ENCODE measurements around the gene PRR14L. TPM values are rescaled to one million over a fixed set of nuclear protein-coding genes. Genes with fewer than 3 reads are reported as not detected.

Gene PRR14L
- total and polyA plus RNA-seq, 5 donors from 2014 or later, result 12.0 to 48.1 (median 21.8) TPM

- Histone ChIP-seq H3K4me1 (ENCODE audit: control insufficient read depth, insufficient read depth, low read length, poor library complexity, severe bottlenecking) (peaks cover 11% of the 10 kb centered on the region), H3K27me3 (ENCODE audit: control insufficient read depth, insufficient read depth, low read length) (no peaks in the 10 kb centered on the region), H3K36me3 (ENCODE audit: control insufficient read depth, insufficient read depth, low read length) (peaks cover 25% of the 10 kb centered on the region), H3K4me3 (ENCODE audit: low read depth, low read length) (no peak overlapping the region), H3K9me3 (ENCODE audit: control insufficient read depth in 2 of 2, low read length in 2 of 2) (no peaks in the 10 kb centered on the region), H3K27ac (ENCODE audit: insufficient read depth, low read length, poor library complexity, severe bottlenecking) (no peak overlapping the region)
- peaks cover 26 to 67% (median 43%) of the 10 kb centered on the region in 4 donors for H3K4me1 Mint-ChIP-seq
- H3K27ac Mint-ChIP-seq, result peak overlapping the region in 2 of 3 donors; percentile 43 to 91
- ATAC-seq (ENCODE audit: low read depth in 2 of 2) (no peak), DNase-seq (no peak)
- no peaks in the 10 kb centered on the region for H3K27me3 Mint-ChIP-seq
- no peak overlapping the region for H3K4me3 Mint-ChIP-seq
- peaks cover 27% of the 10 kb centered on the region for H3K36me3 Mint-ChIP-seq
- H3K9me3 Mint-ChIP-seq, result no peaks in the 10 kb centered on the region
These were observed 10.1 kb downstream of the PRR14L start for GRCh38 chr22:31739795-31740201.

DNA sequence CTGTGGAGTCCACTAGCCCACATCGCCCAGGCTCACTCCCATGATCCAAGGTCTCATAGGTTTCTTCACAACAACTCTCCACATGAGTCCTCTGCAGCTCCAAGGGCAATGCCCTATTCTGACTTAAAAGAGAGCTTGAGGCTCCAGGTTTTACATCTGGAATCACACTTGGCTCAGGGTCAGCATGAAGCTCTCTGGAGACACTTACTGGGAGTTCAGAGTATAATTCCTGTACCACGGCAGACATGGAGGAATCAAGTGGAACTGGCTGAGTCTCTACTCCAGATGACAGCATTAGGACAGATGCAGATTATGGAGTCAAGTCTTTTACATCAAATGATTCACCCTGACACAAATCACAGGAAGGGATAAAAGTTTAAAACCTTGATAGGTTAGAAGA, 11.4 kb downstream of the PRR14L start:
- H3K36me3 Mint-ChIP-seq, result peaks cover 33% of the 10 kb centered on the region
- Histone ChIP-seq H3K27me3 (ENCODE audit: control insufficient read depth, insufficient read depth, low read length) (no peaks in the 10 kb centered on the region), H3K9me3 (ENCODE audit: control insufficient read depth in 2 of 2, low read length in 2 of 2) (no peaks in the 10 kb centered on the region), H3K4me3 (ENCODE audit: low read depth, low read length) (no peak overlapping the region), H3K36me3 (ENCODE audit: control insufficient read depth, insufficient read depth, low read length) (peaks cover 22% of the 10 kb centered on the region), H3K4me1 (ENCODE audit: control insufficient read depth, insufficient read depth, low read length, poor library complexity, severe bottlenecking) (peaks cover 11% of the 10 kb centered on the region), H3K27ac (ENCODE audit: insufficient read depth, low read length, poor library complexity, severe bottlenecking) (no peak overlapping the region)
- H3K4me1 Mint-ChIP-seq, result peaks cover 21 to 71% (median 47%) of the 10 kb centered on the region in 4 donors
- H3K27me3 Mint-ChIP-seq, result no peaks in the 10 kb centered on the region
- ATAC-seq (ENCODE audit: low read depth in 2 of 2) (no peak), DNase-seq (no peak)
- H3K9me3 Mint-ChIP-seq, result no peaks in the 10 kb centered on the region
- peak overlapping the region; percentile 50 to 94 (median 91) for H3K27ac Mint-ChIP-seq
- peak overlapping the region in 2 of 4 donors; percentile 54 to 79 for H3K4me3 Mint-ChIP-seq

- Mint-ChIP-seq H3K27ac (peak overlapping the region; percentile 50 to 94 (median 91)), H3K4me3 (peak overlapping the region; percentile 28 to 79 (median 42)), H3K4me1 (peaks cover 21 to 74% (median 48%) of the 10 kb centered on the region in 4 donors), H3K9me3 (no peaks in the 10 kb centered on the region), H3K27me3 (no peaks in the 10 kb centered on the region), H3K36me3 (peaks cover 35% of the 10 kb centered on the region)
- ATAC-seq (ENCODE audit: low read depth in 2 of 2) (peak; percentile 46 to 83), DNase-seq (peak in 2 of 3 donors; percentile 34 to 66)
- no peak overlapping the region for H3K4me3 ChIP-seq (ENCODE audit: low read depth, low read length)
- no peaks in the 10 kb centered on the region for H3K27me3 ChIP-seq (ENCODE audit: control insufficient read depth, insufficient read depth, low read length)
- no peaks in the 10 kb centered on the region for H3K9me3 ChIP-seq (ENCODE audit: control insufficient read depth in 2 of 2, low read length in 2 of 2)
- H3K4me1 ChIP-seq (ENCODE audit: control insufficient read depth, insufficient read depth, low read length, poor library complexity, severe bottlenecking), result peaks cover 11% of the 10 kb centered on the region
- no peak overlapping the region for H3K27ac ChIP-seq (ENCODE audit: insufficient read depth, low read length, poor library complexity, severe bottlenecking)
- peaks cover 21% of the 10 kb centered on the region for H3K36me3 ChIP-seq (ENCODE audit: control insufficient read depth, insufficient read depth, low read length)
These were observed 12.0 kb downstream of the PRR14L start for GRCh38 chr22:31737932-31738331.

DNA sequence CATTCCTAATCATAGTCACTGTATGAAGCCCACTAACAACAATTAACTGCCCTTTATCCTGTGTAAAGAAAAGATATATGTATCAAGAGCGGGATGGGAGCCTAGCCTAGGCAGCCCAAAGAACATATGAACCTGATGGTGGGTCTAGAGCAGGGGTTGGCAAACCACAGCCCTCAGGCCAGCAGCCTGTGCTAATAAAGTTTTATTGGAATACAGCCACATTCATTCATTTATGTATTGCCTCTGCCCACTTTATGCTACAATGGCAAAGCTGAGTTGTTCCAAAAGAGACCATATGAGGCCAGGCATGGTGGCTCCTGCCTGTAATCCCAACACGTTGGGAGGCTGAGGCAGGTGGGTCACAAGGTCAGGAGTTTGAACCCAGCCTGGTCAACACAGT, 13.5 kb downstream of the PRR14L start:
- no peak overlapping the region for H3K4me3 Mint-ChIP-seq
- Histone ChIP-seq H3K36me3 (ENCODE audit: control insufficient read depth, insufficient read depth, low read length) (peaks cover 16% of the 10 kb centered on the region), H3K27ac (ENCODE audit: insufficient read depth, low read length, poor library complexity, severe bottlenecking) (no peak overlapping the region), H3K9me3 (ENCODE audit: control insufficient read depth in 2 of 2, low read length in 2 of 2) (no peaks in the 10 kb centered on the region), H3K4me3 (ENCODE audit: low read depth, low read length) (no peak overlapping the region), H3K27me3 (ENCODE audit: control insufficient read depth, insufficient read depth, low read length) (no peaks in the 10 kb centered on the region), H3K4me1 (ENCODE audit: control insufficient read depth, insufficient read depth, low read length, poor library complexity, severe bottlenecking) (peaks cover 11% of the 10 kb centered on the region)
- no peaks in the 10 kb centered on the region for H3K9me3 Mint-ChIP-seq
- H3K36me3 Mint-ChIP-seq, result peaks cover 26% of the 10 kb centered on the region
- ATAC-seq (ENCODE audit: low read depth in 2 of 2) (no peak), DNase-seq (no peak)
- H3K27ac Mint-ChIP-seq, result peak overlapping the region in 2 of 3 donors; percentile 56 to 94
- peaks cover 23 to 67% (median 50%) of the 10 kb centered on the region in 4 donors for H3K4me1 Mint-ChIP-seq
- H3K27me3 Mint-ChIP-seq, result no peaks in the 10 kb centered on the region

DNA sequence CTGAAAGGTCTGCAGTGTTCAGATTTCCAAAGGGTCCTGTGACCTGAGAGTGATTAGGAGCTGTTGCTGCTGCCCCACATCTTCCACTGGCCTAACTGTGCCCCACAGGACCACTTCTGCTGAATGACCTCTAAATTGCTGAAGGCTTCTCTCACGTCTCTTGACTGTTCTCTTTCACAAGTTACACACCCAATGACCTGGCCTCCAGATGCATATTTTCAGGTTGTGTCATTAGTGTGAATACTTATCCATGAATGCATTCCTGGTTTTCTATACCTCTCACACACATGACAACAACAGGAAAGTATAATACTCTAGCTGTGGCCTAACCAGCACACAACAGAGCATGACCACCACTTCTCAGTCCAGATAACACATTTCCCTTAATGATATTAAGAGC, 15.4 kb downstream of the PRR14L start:
- no peak for ATAC-seq (ENCODE audit: low read depth in 2 of 2)
- H3K4me3 Mint-ChIP-seq, result no peak overlapping the region

DNA sequence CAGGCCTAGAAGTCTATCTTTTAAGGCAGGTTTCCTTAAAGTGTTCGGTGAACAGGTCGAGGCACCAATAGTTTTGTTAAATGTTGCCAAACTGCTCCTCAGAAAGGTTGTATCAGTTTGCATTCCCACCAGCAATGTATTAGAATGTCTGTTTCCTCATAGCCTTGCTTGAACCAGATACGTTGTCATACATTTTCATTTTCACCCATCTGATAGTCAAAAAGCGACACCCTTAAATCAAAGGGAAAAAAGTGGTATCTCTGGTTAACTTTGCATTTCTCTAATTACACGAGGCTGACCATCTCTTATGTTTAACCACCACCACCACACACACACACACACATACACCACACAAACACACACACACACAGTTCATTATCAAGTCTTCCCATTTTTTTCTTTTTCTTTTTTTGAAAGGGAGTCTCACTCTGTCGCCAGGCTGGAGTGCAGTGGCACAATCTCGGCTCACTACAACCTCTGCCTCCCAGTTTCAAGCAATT, 16.3 kb downstream of the PRR14L start:
- H3K9me3 ChIP-seq (ENCODE audit: control insufficient read depth in 2 of 2, low read length in 2 of 2), result no peaks in the 10 kb centered on the region
- no peaks in the 10 kb centered on the region for H3K27me3 ChIP-seq (ENCODE audit: control insufficient read depth, insufficient read depth, low read length)
- no peak overlapping the region for H3K27ac ChIP-seq (ENCODE audit: insufficient read depth, low read length, poor library complexity, severe bottlenecking)
- peaks cover 23% of the 10 kb centered on the region for H3K36me3 Mint-ChIP-seq
- H3K4me1 ChIP-seq (ENCODE audit: control insufficient read depth, insufficient read depth, low read length, poor library complexity, severe bottlenecking), result peaks cover 11% of the 10 kb centered on the region
- no peak overlapping the region for H3K4me3 ChIP-seq (ENCODE audit: low read depth, low read length)
- H3K9me3 Mint-ChIP-seq, result no peaks in the 10 kb centered on the region
- H3K4me1 Mint-ChIP-seq, result peaks cover 17 to 48% (median 36%) of the 10 kb centered on the region in 4 donors
- no peaks in the 10 kb centered on the region for H3K27me3 Mint-ChIP-seq
- no peak for DNase-seq
- ATAC-seq (ENCODE audit: low read depth in 2 of 2), result no peak
- peak overlapping the region; percentile 45 to 75 (median 65) for H3K27ac Mint-ChIP-seq
- H3K4me3 Mint-ChIP-seq, result no peak overlapping the region
- peaks cover 6% of the 10 kb centered on the region for H3K36me3 ChIP-seq (ENCODE audit: control insufficient read depth, insufficient read depth, low read length)

More for the DNA sequence above, 15.4 kb downstream of the PRR14L start:
- peak overlapping the region in 1 of 3 donors; percentile 46 for H3K27ac Mint-ChIP-seq
- no peak overlapping the region for H3K4me3 ChIP-seq (ENCODE audit: low read depth, low read length)
- H3K27me3 Mint-ChIP-seq, result no peaks in the 10 kb centered on the region
- peaks cover 11% of the 10 kb centered on the region for H3K4me1 ChIP-seq (ENCODE audit: control insufficient read depth, insufficient read depth, low read length, poor library complexity, severe bottlenecking)
- H3K36me3 Mint-ChIP-seq, result peaks cover 23% of the 10 kb centered on the region
- no peak for DNase-seq
- no peaks in the 10 kb centered on the region for H3K9me3 ChIP-seq (ENCODE audit: control insufficient read depth in 2 of 2, low read length in 2 of 2)
- H3K9me3 Mint-ChIP-seq, result no peaks in the 10 kb centered on the region
- peaks cover 11% of the 10 kb centered on the region for H3K36me3 ChIP-seq (ENCODE audit: control insufficient read depth, insufficient read depth, low read length)
- H3K27ac ChIP-seq (ENCODE audit: insufficient read depth, low read length, poor library complexity, severe bottlenecking), result no peak overlapping the region
- H3K4me1 Mint-ChIP-seq, result peaks cover 22 to 57% (median 41%) of the 10 kb centered on the region in 4 donors
- H3K27me3 ChIP-seq (ENCODE audit: control insufficient read depth, insufficient read depth, low read length), result no peaks in the 10 kb centered on the region

DNA sequence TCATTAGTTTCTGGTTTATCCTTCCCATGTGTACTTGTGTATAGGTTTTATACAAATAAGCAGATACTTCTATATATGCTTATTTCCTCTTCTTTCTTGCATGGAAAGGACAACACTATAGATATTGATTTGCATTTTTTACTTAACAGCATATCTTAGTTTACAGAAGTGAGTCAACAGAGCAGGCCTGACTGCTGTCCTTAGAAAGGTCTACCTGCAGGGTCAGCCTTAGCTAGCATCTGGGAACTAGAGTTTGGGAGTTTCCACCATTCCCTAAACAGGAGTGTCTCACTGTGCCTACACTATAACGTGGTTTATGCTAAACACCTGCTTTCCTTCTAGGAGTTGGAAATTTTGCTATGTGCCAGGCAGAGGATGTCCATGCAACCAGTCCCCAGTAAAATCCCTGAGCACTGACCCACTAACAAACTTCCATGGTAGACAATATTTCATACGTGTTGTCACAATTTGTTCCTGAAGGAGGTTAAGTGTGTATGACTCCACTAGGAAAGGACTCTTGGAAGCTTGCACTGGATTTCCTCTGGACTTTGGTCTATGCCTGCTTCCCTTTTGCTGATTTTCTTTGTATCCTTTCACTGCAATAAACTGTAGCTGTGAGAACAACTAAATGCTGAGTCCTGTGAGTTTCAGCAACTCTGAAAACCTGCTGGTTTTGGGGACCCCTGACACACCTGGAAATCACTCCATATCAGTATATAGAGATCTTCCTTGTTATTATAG, 17.7 kb downstream of the PRR14L start:
- ATAC-seq (ENCODE audit: low read depth in 2 of 2) (no peak), DNase-seq (no peak)
- no peak overlapping the region for H3K27ac ChIP-seq (ENCODE audit: insufficient read depth, low read length, poor library complexity, severe bottlenecking)
- H3K4me3 ChIP-seq (ENCODE audit: low read depth, low read length), result no peak overlapping the region
- H3K9me3 Mint-ChIP-seq, result no peaks in the 10 kb centered on the region
- no peaks in the 10 kb centered on the region for H3K4me1 ChIP-seq (ENCODE audit: control insufficient read depth, insufficient read depth, low read length, poor library complexity, severe bottlenecking)
- peaks cover 7 to 38% (median 25%) of the 10 kb centered on the region in 4 donors for H3K4me1 Mint-ChIP-seq
- H3K27me3 Mint-ChIP-seq, result no peaks in the 10 kb centered on the region
- H3K36me3 ChIP-seq (ENCODE audit: control insufficient read depth, insufficient read depth, low read length), result no peaks in the 10 kb centered on the region
- no peak overlapping the region for H3K4me3 Mint-ChIP-seq
- no peaks in the 10 kb centered on the region for H3K27me3 ChIP-seq (ENCODE audit: control insufficient read depth, insufficient read depth, low read length)
- H3K36me3 Mint-ChIP-seq, result peaks cover 13% of the 10 kb centered on the region
- H3K9me3 ChIP-seq (ENCODE audit: control insufficient read depth in 2 of 2, low read length in 2 of 2), result no peaks in the 10 kb centered on the region
- H3K27ac Mint-ChIP-seq, result peak overlapping the region in 2 of 3 donors; percentile 32 to 47

- Histone ChIP-seq H3K27ac (ENCODE audit: insufficient read depth, low read length, poor library complexity, severe bottlenecking) (no peak overlapping the region), H3K4me1 (ENCODE audit: control insufficient read depth, insufficient read depth, low read length, poor library complexity, severe bottlenecking) (no peaks in the 10 kb centered on the region), H3K9me3 (ENCODE audit: control insufficient read depth in 2 of 2, low read length in 2 of 2) (no peaks in the 10 kb centered on the region), H3K27me3 (ENCODE audit: control insufficient read depth, insufficient read depth, low read length) (no peaks in the 10 kb centered on the region), H3K36me3 (ENCODE audit: control insufficient read depth, insufficient read depth, low read length) (no peaks in the 10 kb centered on the region), H3K4me3 (ENCODE audit: low read depth, low read length) (no peak overlapping the region)
- DNase-seq (no peak), ATAC-seq (ENCODE audit: low read depth in 2 of 2) (no peak)
- Mint-ChIP-seq H3K27me3 (no peaks in the 10 kb centered on the region), H3K36me3 (peaks cover 13% of the 10 kb centered on the region), H3K4me1 (peaks cover 7 to 29% (median 25%) of the 10 kb centered on the region in 4 donors), H3K27ac (no peak overlapping the region), H3K4me3 (no peak overlapping the region), H3K9me3 (no peaks in the 10 kb centered on the region)
These were observed 19.6 kb downstream of the PRR14L start for GRCh38 chr22:31730344-31730711.

All from CD4-positive, CD25-positive, alpha-beta regulatory T cell (primary cell).